Muscle layer of colon (tissue), 2 donors: Measurements from ENCODE around the gene KRTAP5-10.
"Not testable (repeated sequence)": the region's sequence is repeated elsewhere in the genome, so short reads cannot be mapped to it uniquely, and the experiment has no call there.

ENCODE experiments used
- H3K27ac ChIP-seq: one replicate; pipeline ENCODE4 v1.7.0; 2013; ENCODE audit warnings: low read depth, mild to moderate bottlenecking, low read length, moderate library complexity
- H3K27me3 ChIP-seq, 2 donors: one replicate each; pipeline ENCODE4 v1.7.0; 2013; ENCODE audit warnings: low read length in 2 of 2, mild to moderate bottlenecking in 2 of 2; ENCODE audit not compliant: insufficient read depth in 2 of 2, control insufficient read depth in 1 of 2
- H3K36me3 ChIP-seq: one replicate; pipeline ENCODE4 v1.7.0; 2013; ENCODE audit warnings: mild to moderate bottlenecking, low read length; ENCODE audit not compliant: insufficient read depth
- H3K4me1 ChIP-seq: one replicate; pipeline ENCODE4 v1.7.0; 2013; ENCODE audit warnings: mild to moderate bottlenecking, low read length; ENCODE audit not compliant: insufficient read depth
- H3K4me3 ChIP-seq, 2 donors: one replicate each; pipeline ENCODE4 v1.7.0; 2013; ENCODE audit warnings: low read length in 2 of 2, low read depth in 1 of 2, mild to moderate bottlenecking in 1 of 2, moderate library complexity in 1 of 2
- H3K9ac ChIP-seq: one replicate; pipeline ENCODE4 v1.7.0; 2013; ENCODE audit warnings: low read length
- H3K9me3 ChIP-seq: one replicate; pipeline ENCODE4 v1.7.0; 2013; ENCODE audit warnings: mild to moderate bottlenecking, low read length
- donor health status: abdominal sarcoma.
- donor health status: Adenocarcinoma of cecum.

KRTAP5-10 gene

GRCh38 chr11:71579513-71579912 lies 14.2 kb downstream of the KRTAP5-10 start:
- H3K36me3 ChIP-seq, H3K4me1 ChIP-seq, H3K27ac ChIP-seq, H3K9me3 ChIP-seq, H3K27me3 ChIP-seq, H3K4me3 ChIP-seq, H3K9ac ChIP-seq: not testable (repeated sequence)

- no peaks in the 10 kb centered on the region for H3K36me3 ChIP-seq
- no peak overlapping the region for H3K4me3 ChIP-seq
- H3K27ac ChIP-seq = no peak overlapping the region
- H3K9ac ChIP-seq = no peak overlapping the region
- no peaks in the 10 kb centered on the region for H3K4me1 ChIP-seq
- no peaks in the 10 kb centered on the region for H3K27me3 ChIP-seq
- no peaks in the 10 kb centered on the region for H3K9me3 ChIP-seq
Measured at GRCh38 chr11:71580057-71581003, 15.0 kb downstream of the KRTAP5-10 start.

- H3K9me3 ChIP-seq = no peaks in the 10 kb centered on the region
- H3K4me3 ChIP-seq = no peak overlapping the region
- no peak overlapping the region for H3K9ac ChIP-seq
- H3K27me3 ChIP-seq = no peaks in the 10 kb centered on the region
- H3K36me3 ChIP-seq = no peaks in the 10 kb centered on the region
- H3K4me1 ChIP-seq = no peaks in the 10 kb centered on the region
- H3K27ac ChIP-seq = no peak overlapping the region
Measured at GRCh38 chr11:71581826-71582225, 16.5 kb downstream of the KRTAP5-10 start.

GRCh38 chr11:71582309-71582895 lies 17.0 kb downstream of the KRTAP5-10 start, which contains the start of gene KRTAP5-11:
Gene KRTAP5-11, minus strand, starts transcription at chr11:71582875. Its CDS starts 38 bp downstream, at chr11:71582837.
- H3K36me3 ChIP-seq = no peaks in the 10 kb centered on the region
- no peaks in the 10 kb centered on the region for H3K9me3 ChIP-seq
- no peaks in the 10 kb centered on the region for H3K4me1 ChIP-seq
- H3K27ac ChIP-seq = no peak within 1 kb of the TSS
- no peak within 1 kb of the TSS for H3K9ac ChIP-seq
- no peaks in the 10 kb centered on the region for H3K27me3 ChIP-seq
- no peak within 1 kb of the TSS for H3K4me3 ChIP-seq

- H3K36me3 ChIP-seq, H3K9me3 ChIP-seq, H3K4me1 ChIP-seq, H3K27me3 ChIP-seq, H3K9ac ChIP-seq, H3K4me3 ChIP-seq, H3K27ac ChIP-seq: not testable (repeated sequence)
Measured at GRCh38 chr11:71582969-71583368, 17.6 kb downstream of the KRTAP5-10 start.

- not testable (repeated sequence) for H3K4me3 ChIP-seq, H3K27me3 ChIP-seq, H3K27ac ChIP-seq, H3K36me3 ChIP-seq, H3K4me1 ChIP-seq, H3K9ac ChIP-seq, H3K9me3 ChIP-seq
Measured at GRCh38 chr11:71585673-71586072, 20.3 kb downstream of the KRTAP5-10 start.

- H3K36me3 ChIP-seq, H3K9me3 ChIP-seq, H3K4me1 ChIP-seq, H3K27me3 ChIP-seq, H3K4me3 ChIP-seq, H3K27ac ChIP-seq, H3K9ac ChIP-seq: not testable (repeated sequence)
Measured at GRCh38 chr11:71588314-71588713, 23.0 kb downstream of the KRTAP5-10 start.

GRCh38 chr11:71588822-71589545 lies 23.6 kb downstream of the KRTAP5-10 start:
- not testable (repeated sequence) for H3K36me3 ChIP-seq, H3K4me1 ChIP-seq, H3K9me3 ChIP-seq, H3K4me3 ChIP-seq, H3K9ac ChIP-seq, H3K27me3 ChIP-seq, H3K27ac ChIP-seq

- H3K9me3 ChIP-seq, H3K27ac ChIP-seq, H3K36me3 ChIP-seq: not testable (repeated sequence)
Measured at GRCh38 chr11:71589546-71589920, 24.2 kb downstream of the KRTAP5-10 start.

GRCh38 chr11:71603221-71603620 lies 37.9 kb downstream of the KRTAP5-10 start:
- not testable (repeated sequence) for H3K27ac ChIP-seq, H3K4me3 ChIP-seq

More at GRCh38 chr11:71589546-71589920, 24.2 kb downstream of the KRTAP5-10 start:
- not testable (repeated sequence) for H3K9ac ChIP-seq, H3K4me3 ChIP-seq, H3K4me1 ChIP-seq, H3K27me3 ChIP-seq

GRCh38 chr11:71604798-71605488 lies 39.6 kb downstream of the KRTAP5-10 start:
- not testable (repeated sequence) for H3K4me1 ChIP-seq, H3K4me3 ChIP-seq, H3K9ac ChIP-seq, H3K36me3 ChIP-seq, H3K27ac ChIP-seq, H3K9me3 ChIP-seq
- H3K27me3 ChIP-seq = peaks cover 0 to 15% of the 10 kb centered on the region in 2 donors

More at GRCh38 chr11:71603221-71603620, 37.9 kb downstream of the KRTAP5-10 start:
- not testable (repeated sequence) for H3K9ac ChIP-seq, H3K36me3 ChIP-seq, H3K4me1 ChIP-seq, H3K9me3 ChIP-seq
- H3K27me3 ChIP-seq = peaks cover 0 to 10% of the 10 kb centered on the region in 2 donors
